A549 (cell line): ENCODE results near the gene CENPB.

Source experiments
- BHLHE40 ChIP-seq: IDR thresholded peaks from 2 replicates; pipeline ENCODE4 v1.6.1; 2012; ENCODE audit warnings: low read depth, low read length, inconsistent platforms
- EHF ChIP-seq: fragments of 250-450 bp; sonication (Bioruptor Pico); IDR thresholded peaks from 2 replicates; pipeline ENCODE4 v1.5.0; 2020; ENCODE audit warnings: mild to moderate bottlenecking
- JUNB ChIP-seq: fragments of >200 bp; sonication (Bioruptor Twin); formaldehyde crosslinking; IDR thresholded peaks from 2 replicates; pipeline ENCODE4 v1.6.1; 2016
- MAZ ChIP-seq: fragments of 150-350 bp; IDR thresholded peaks from 2 replicates; pipeline ENCODE4 v1.6.1; 2014; ENCODE audit warnings: antibody characterized with exemption, low read depth, low read length, borderline replicate concordance
- MYC ChIP-seq: IDR thresholded peaks from 2 replicates; pipeline ENCODE4 v1.6.1; 2012; ENCODE audit warnings: mild to moderate bottlenecking, inconsistent platforms, low read length, improper control_type of control experiment, borderline replicate concordance
- POLR2A ChIP-seq: IDR thresholded peaks from 2 replicates; pipeline ENCODE4 v1.6.1; 2012; ENCODE audit warnings: mild to moderate bottlenecking, low read length
- RAD21 ChIP-seq, 2 experiments: fragments of >200 bp in 1 of 2; sonication (Bioruptor Twin) in 1 of 2; formaldehyde crosslinking in 1 of 2; IDR thresholded peaks in 1 of 2; conservative IDR thresholded peaks in 1 of 2; 2 replicates in 1 of 2; 3 replicates in 1 of 2; pipeline ENCODE4 v1.6.1; 2012 to 2018; ENCODE audit warnings: inconsistent platforms in 1 of 2
- RFX5 ChIP-seq: fragments of 450-650 bp; IDR thresholded peaks from 2 replicates; pipeline ENCODE4 v1.7.1; 2014; ENCODE audit warnings: antibody characterized with exemption, mild to moderate bottlenecking, moderate library complexity
- TF ChIP-seq, protein P1 (sequence below): fragments of 200-600 bp; sonication (generic); IDR thresholded peaks from 2 replicates; pipeline ENCODE4 v1.6.1; 2016; ENCODE audit warnings: antibody characterized with exemption, mild to moderate bottlenecking, moderate library complexity
- TF ChIP-seq, protein P2 (sequence below): fragments of >200 bp; sonication (Bioruptor Twin); formaldehyde crosslinking; IDR thresholded peaks from 3 replicates; pipeline ENCODE4 v1.5.1; 2016
- TF ChIP-seq, protein P3 (sequence below): IDR thresholded peaks from 2 replicates; pipeline ENCODE4 v1.6.1; 2012

DNA sequence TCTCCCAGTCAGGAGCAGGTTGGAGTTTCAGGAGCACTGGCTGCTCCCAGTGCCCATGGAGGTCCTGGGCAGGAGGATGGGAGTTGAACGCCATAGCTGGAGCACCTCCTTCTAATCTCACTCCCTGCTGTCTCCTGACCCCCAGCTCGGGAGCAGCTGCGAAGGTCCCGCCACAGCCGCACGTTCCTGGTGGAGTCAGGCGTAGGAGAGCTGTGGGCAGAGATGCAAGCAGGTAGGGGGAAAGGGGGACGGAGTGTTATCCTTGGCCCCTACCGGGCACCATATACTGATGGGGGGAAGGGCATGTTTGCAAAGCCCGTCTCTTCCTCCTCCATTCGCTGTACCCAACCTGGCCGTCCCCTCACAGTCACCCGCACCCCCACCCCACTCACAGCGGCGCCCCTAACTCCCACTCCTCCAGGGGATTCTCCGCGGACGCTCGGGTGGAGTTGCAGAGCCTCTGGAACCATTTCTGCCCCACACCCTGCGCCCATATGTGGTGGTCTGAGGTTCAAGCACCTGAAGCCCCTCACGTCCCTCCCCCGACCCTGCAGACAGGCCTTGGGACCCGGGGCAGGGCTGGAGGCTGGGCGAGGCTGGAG is 37.4 kb downstream of the CENPB start:
- TF ChIP-seq, protein P1, sequence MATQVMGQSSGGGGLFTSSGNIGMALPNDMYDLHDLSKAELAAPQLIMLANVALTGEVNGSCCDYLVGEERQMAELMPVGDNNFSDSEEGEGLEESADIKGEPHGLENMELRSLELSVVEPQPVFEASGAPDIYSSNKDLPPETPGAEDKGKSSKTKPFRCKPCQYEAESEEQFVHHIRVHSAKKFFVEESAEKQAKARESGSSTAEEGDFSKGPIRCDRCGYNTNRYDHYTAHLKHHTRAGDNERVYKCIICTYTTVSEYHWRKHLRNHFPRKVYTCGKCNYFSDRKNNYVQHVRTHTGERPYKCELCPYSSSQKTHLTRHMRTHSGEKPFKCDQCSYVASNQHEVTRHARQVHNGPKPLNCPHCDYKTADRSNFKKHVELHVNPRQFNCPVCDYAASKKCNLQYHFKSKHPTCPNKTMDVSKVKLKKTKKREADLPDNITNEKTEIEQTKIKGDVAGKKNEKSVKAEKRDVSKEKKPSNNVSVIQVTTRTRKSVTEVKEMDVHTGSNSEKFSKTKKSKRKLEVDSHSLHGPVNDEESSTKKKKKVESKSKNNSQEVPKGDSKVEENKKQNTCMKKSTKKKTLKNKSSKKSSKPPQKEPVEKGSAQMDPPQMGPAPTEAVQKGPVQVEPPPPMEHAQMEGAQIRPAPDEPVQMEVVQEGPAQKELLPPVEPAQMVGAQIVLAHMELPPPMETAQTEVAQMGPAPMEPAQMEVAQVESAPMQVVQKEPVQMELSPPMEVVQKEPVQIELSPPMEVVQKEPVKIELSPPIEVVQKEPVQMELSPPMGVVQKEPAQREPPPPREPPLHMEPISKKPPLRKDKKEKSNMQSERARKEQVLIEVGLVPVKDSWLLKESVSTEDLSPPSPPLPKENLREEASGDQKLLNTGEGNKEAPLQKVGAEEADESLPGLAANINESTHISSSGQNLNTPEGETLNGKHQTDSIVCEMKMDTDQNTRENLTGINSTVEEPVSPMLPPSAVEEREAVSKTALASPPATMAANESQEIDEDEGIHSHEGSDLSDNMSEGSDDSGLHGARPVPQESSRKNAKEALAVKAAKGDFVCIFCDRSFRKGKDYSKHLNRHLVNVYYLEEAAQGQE: no peak
- TF ChIP-seq MYC (no peak), RAD21 (conservative IDR thresholded peaks at IDR 0.05 in 1 of 2, IDR thresholded peaks at IDR 0.05 in 1 of 2) (no peak), POLR2A (no peak), JUNB (no peak), RFX5 (no peak), MAZ (no peak), BHLHE40 (no peak), EHF (no peak)
- TF ChIP-seq, protein P2, sequence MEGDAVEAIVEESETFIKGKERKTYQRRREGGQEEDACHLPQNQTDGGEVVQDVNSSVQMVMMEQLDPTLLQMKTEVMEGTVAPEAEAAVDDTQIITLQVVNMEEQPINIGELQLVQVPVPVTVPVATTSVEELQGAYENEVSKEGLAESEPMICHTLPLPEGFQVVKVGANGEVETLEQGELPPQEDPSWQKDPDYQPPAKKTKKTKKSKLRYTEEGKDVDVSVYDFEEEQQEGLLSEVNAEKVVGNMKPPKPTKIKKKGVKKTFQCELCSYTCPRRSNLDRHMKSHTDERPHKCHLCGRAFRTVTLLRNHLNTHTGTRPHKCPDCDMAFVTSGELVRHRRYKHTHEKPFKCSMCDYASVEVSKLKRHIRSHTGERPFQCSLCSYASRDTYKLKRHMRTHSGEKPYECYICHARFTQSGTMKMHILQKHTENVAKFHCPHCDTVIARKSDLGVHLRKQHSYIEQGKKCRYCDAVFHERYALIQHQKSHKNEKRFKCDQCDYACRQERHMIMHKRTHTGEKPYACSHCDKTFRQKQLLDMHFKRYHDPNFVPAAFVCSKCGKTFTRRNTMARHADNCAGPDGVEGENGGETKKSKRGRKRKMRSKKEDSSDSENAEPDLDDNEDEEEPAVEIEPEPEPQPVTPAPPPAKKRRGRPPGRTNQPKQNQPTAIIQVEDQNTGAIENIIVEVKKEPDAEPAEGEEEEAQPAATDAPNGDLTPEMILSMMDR: no peak
- TF ChIP-seq, protein P3, sequence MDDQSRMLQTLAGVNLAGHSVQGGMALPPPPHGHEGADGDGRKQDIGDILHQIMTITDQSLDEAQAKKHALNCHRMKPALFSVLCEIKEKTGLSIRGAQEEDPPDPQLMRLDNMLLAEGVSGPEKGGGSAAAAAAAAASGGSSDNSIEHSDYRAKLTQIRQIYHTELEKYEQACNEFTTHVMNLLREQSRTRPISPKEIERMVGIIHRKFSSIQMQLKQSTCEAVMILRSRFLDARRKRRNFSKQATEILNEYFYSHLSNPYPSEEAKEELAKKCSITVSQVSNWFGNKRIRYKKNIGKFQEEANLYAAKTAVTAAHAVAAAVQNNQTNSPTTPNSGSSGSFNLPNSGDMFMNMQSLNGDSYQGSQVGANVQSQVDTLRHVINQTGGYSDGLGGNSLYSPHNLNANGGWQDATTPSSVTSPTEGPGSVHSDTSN: no peak
